ACHN (cell line): ENCODE data around the gene ZNF605.

Experiments used
- DNase-seq: peaks from one replicate; pipeline ENCODE4 v3.0.0-alpha.2; 2015
- in situ Hi-C: cut with HindIII; loops from 2 replicates; pipeline ENCODE4 v1.10.0; 2017; ENCODE audit warnings: low sequenced_read_pairs, low pct_ligation_motif_present, low pct_unique_long_range_greater_than_20kb

ZNF605 gene

DNA sequence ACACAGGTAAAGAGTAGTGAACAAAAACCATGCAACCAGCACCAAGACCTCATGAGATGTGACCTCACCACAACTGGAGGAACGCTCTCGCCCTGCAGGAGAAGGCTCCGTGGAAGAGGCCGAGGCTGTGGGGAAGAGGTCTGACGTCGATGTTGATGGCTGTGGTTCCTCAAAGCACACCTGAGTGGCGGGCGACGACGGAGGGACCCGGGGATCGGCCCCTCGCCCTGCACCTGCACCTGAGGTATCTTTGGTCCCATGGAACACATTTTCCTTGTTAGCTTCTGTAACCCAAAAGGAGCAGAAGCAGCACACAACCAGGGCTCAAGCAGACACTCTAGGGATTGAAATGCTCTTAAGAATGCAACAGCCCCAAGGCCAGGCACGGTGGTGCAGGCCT, 86.6 kb downstream of the ZNF605 start:
- in situ Hi-C loops, result no loop called here
- no peak for DNase-seq
